ENCODE data around the gene SOS2. TPM values are rescaled to one million over a fixed set of nuclear protein-coding genes. Genes with fewer than 3 reads are reported as not detected.

SOS2 gene
- polyA plus RNA-seq (2013, experiment 1 of 2) = 10.6 TPM
- polyA plus RNA-seq (2013, experiment 2 of 2) = 10.1 TPM

GRCh38 chr14:50231475-50232275, at the start of gene SOS2:
TSS of gene SOS2 (minus strand) at chr14:50231578. CDS start at chr14:50231283, 295 bp downstream.
- no peak within 1 kb of the TSS for H2AK5ac ChIP-seq (ENCODE audit: low read depth, low read length)
- peak within 1 kb of the TSS; percentile 56 to 98 for H3K4me3 ChIP-seq (ENCODE audit: low read length in 2 of 2)
- H2BK15ac ChIP-seq (ENCODE audit: low read length) = peak within 1 kb of the TSS; percentile 81
- no peak within 1 kb of the TSS for H2BK120ac ChIP-seq (ENCODE audit: low read depth, low read length)
- peaks cover 2 to 4% of the 10 kb centered on the region in 2 donors for H3K4me1 ChIP-seq (ENCODE audit: control insufficient read depth in 2 of 2, insufficient read depth in 1 of 2, low read depth in 1 of 2, low read length in 2 of 2)
- peak within 1 kb of the TSS; percentile 12 for H4K91ac ChIP-seq (ENCODE audit: low read depth, low read length, poor library complexity)
- H3K27ac ChIP-seq (replicated peaks; ENCODE audit: low read length) = peak within 1 kb of the TSS; percentile 99
- no peak within 1 kb of the TSS for H4K8ac ChIP-seq (ENCODE audit: low read depth, low read length)
- H3K9me3 ChIP-seq (replicated peaks in 1 of 2; ENCODE audit: control insufficient read depth in 2 of 2, insufficient read depth in 1 of 2, low read depth in 1 of 2, low read length in 2 of 2) = peaks cover 0 to 13% of the 10 kb centered on the region in 2 donors
- H2BK5ac ChIP-seq (ENCODE audit: low read length) = peak within 1 kb of the TSS; percentile 97
- H2BK12ac ChIP-seq (ENCODE audit: low read length) = no peak within 1 kb of the TSS
- DNase-seq (ENCODE audit: low spot score) = peak; percentile 91
- H3K18ac ChIP-seq (ENCODE audit: low read length) = peak within 1 kb of the TSS; percentile 98
- peaks cover 2% of the 10 kb centered on the region for H3K79me1 ChIP-seq (ENCODE audit: low read depth, low read length)
- H3K27me3 ChIP-seq (ENCODE audit: control insufficient read depth in 3 of 3, insufficient read depth in 3 of 3, low read depth in 1 of 3, low read length in 3 of 3) = no peaks in the 10 kb centered on the region
- no CpG with 5 or more reads among the region's 90 CpGs for WGBS, 2 donors (ENCODE audit: extremely low coverage in 2 of 2, insufficient read length in 2 of 2, insufficient replicate concordance in 1 of 2)
- H3K23ac ChIP-seq (ENCODE audit: low read depth, low read length, poor library complexity) = peak within 1 kb of the TSS; percentile 100
- H3K36me3 ChIP-seq (replicated peaks in 1 of 2; ENCODE audit: control insufficient read depth in 2 of 2, insufficient read depth in 2 of 2, low read length in 2 of 2) = no peaks in the 10 kb centered on the region
- peak within 1 kb of the TSS; percentile 98 for H3K14ac ChIP-seq (ENCODE audit: low read length)
- peak within 1 kb of the TSS; percentile 96 for H2AFZ ChIP-seq (ENCODE audit: low read length)
- peak within 1 kb of the TSS; percentile 98 for H3K9ac ChIP-seq (ENCODE audit: low read depth, low read length, poor library complexity)
- H3K4ac ChIP-seq (ENCODE audit: low read length) = no peak within 1 kb of the TSS
- peak within 1 kb of the TSS; percentile 63 for H3K4me2 ChIP-seq (ENCODE audit: insufficient read depth, low read length, poor library complexity, severe bottlenecking)

- Histone ChIP-seq H2BK12ac (ENCODE audit: low read length) (no peak overlapping the region), H3K4me3 (ENCODE audit: low read length in 2 of 2) (no peak overlapping the region), H2AK5ac (ENCODE audit: low read depth, low read length) (no peak overlapping the region), H3K9ac (ENCODE audit: low read depth, low read length, poor library complexity) (no peak overlapping the region), H2BK15ac (ENCODE audit: low read length) (no peak overlapping the region), H4K91ac (ENCODE audit: low read depth, low read length, poor library complexity) (no peak overlapping the region), H3K79me1 (ENCODE audit: low read depth, low read length) (no peaks in the 10 kb centered on the region), H3K14ac (ENCODE audit: low read length) (no peak overlapping the region), H3K4me1 (ENCODE audit: control insufficient read depth in 2 of 2, insufficient read depth in 1 of 2, low read depth in 1 of 2, low read length in 2 of 2) (no peaks in the 10 kb centered on the region), H3K4ac (ENCODE audit: low read length) (no peak overlapping the region), H3K27ac (replicated peaks; ENCODE audit: low read length) (no peak overlapping the region), H3K23ac (ENCODE audit: low read depth, low read length, poor library complexity) (no peak overlapping the region), H3K18ac (ENCODE audit: low read length) (no peak overlapping the region), H4K8ac (ENCODE audit: low read depth, low read length) (no peak overlapping the region), H3K27me3 (ENCODE audit: control insufficient read depth in 3 of 3, insufficient read depth in 3 of 3, low read depth in 1 of 3, low read length in 3 of 3) (no peaks in the 10 kb centered on the region), H3K9me3 (replicated peaks in 1 of 2; ENCODE audit: control insufficient read depth in 2 of 2, insufficient read depth in 1 of 2, low read depth in 1 of 2, low read length in 2 of 2) (no peaks in the 10 kb centered on the region), H2AFZ (ENCODE audit: low read length) (no peak overlapping the region), H3K4me2 (ENCODE audit: insufficient read depth, low read length, poor library complexity, severe bottlenecking) (no peak overlapping the region), H3K36me3 (replicated peaks in 1 of 2; ENCODE audit: control insufficient read depth in 2 of 2, insufficient read depth in 2 of 2, low read length in 2 of 2) (peaks cover 0 to 31% of the 10 kb centered on the region in 2 donors), H2BK5ac (ENCODE audit: low read length) (no peak overlapping the region), H2BK120ac (ENCODE audit: low read depth, low read length) (no peak overlapping the region)
- DNase-seq (ENCODE audit: low spot score) = no peak
- no CpG with 5 or more reads among the region's 1 CpG for WGBS, 2 donors (ENCODE audit: extremely low coverage in 2 of 2, insufficient read length in 2 of 2, insufficient replicate concordance in 1 of 2)
Observed at GRCh38 chr14:50272498-50272897, 41.1 kb upstream of the SOS2 start.

- H2BK5ac ChIP-seq (ENCODE audit: low read length) = no peak overlapping the region
- no peak overlapping the region for H2AK5ac ChIP-seq (ENCODE audit: low read depth, low read length)
- no peak overlapping the region for H3K4me2 ChIP-seq (ENCODE audit: insufficient read depth, low read length, poor library complexity, severe bottlenecking)
- WGBS, 2 donors (ENCODE audit: extremely low coverage in 2 of 2, insufficient read length in 2 of 2, insufficient replicate concordance in 1 of 2) = no CpG with 5 or more reads among the region's 6 CpGs
- no peak overlapping the region for H4K91ac ChIP-seq (ENCODE audit: low read depth, low read length, poor library complexity)
- H3K18ac ChIP-seq (ENCODE audit: low read length) = no peak overlapping the region
- H3K27ac ChIP-seq (replicated peaks; ENCODE audit: low read length) = no peak overlapping the region
- H3K14ac ChIP-seq (ENCODE audit: low read length) = no peak overlapping the region
- H3K9me3 ChIP-seq (replicated peaks in 1 of 2; ENCODE audit: control insufficient read depth in 2 of 2, insufficient read depth in 1 of 2, low read depth in 1 of 2, low read length in 2 of 2) = no peaks in the 10 kb centered on the region
- H3K9ac ChIP-seq (ENCODE audit: low read depth, low read length, poor library complexity) = no peak overlapping the region
- H4K8ac ChIP-seq (ENCODE audit: low read depth, low read length) = no peak overlapping the region
- DNase-seq (ENCODE audit: low spot score) = no peak
- no peaks in the 10 kb centered on the region for H3K79me1 ChIP-seq (ENCODE audit: low read depth, low read length)
- peaks cover 0 to 35% of the 10 kb centered on the region in 2 donors for H3K36me3 ChIP-seq (replicated peaks in 1 of 2; ENCODE audit: control insufficient read depth in 2 of 2, insufficient read depth in 2 of 2, low read length in 2 of 2)
- H3K4me1 ChIP-seq (ENCODE audit: control insufficient read depth in 2 of 2, insufficient read depth in 1 of 2, low read depth in 1 of 2, low read length in 2 of 2) = no peaks in the 10 kb centered on the region
- no peak overlapping the region for H2BK120ac ChIP-seq (ENCODE audit: low read depth, low read length)
- no peak overlapping the region for H3K4me3 ChIP-seq (ENCODE audit: low read length in 2 of 2)
- no peak overlapping the region for H3K23ac ChIP-seq (ENCODE audit: low read depth, low read length, poor library complexity)
- no peak overlapping the region for H2BK12ac ChIP-seq (ENCODE audit: low read length)
- no peak overlapping the region for H3K4ac ChIP-seq (ENCODE audit: low read length)
- H2BK15ac ChIP-seq (ENCODE audit: low read length) = no peak overlapping the region
- no peak overlapping the region for H2AFZ ChIP-seq (ENCODE audit: low read length)
- no peaks in the 10 kb centered on the region for H3K27me3 ChIP-seq (ENCODE audit: control insufficient read depth in 3 of 3, insufficient read depth in 3 of 3, low read depth in 1 of 3, low read length in 3 of 3)
Observed at GRCh38 chr14:50270932-50271331, 39.6 kb upstream of the SOS2 start.

GRCh38 chr14:50265029-50265428, 33.7 kb upstream of the SOS2 start:
- Histone ChIP-seq H3K18ac (ENCODE audit: low read length) (no peak overlapping the region), H2BK120ac (ENCODE audit: low read depth, low read length) (no peak overlapping the region), H3K4me1 (ENCODE audit: control insufficient read depth in 2 of 2, insufficient read depth in 1 of 2, low read depth in 1 of 2, low read length in 2 of 2) (no peaks in the 10 kb centered on the region), H3K79me1 (ENCODE audit: low read depth, low read length) (no peaks in the 10 kb centered on the region), H2AK5ac (ENCODE audit: low read depth, low read length) (no peak overlapping the region), H2BK12ac (ENCODE audit: low read length) (no peak overlapping the region), H4K8ac (ENCODE audit: low read depth, low read length) (no peak overlapping the region), H2BK5ac (ENCODE audit: low read length) (no peak overlapping the region), H3K27me3 (ENCODE audit: control insufficient read depth in 3 of 3, insufficient read depth in 3 of 3, low read depth in 1 of 3, low read length in 3 of 3) (no peaks in the 10 kb centered on the region), H3K4me2 (ENCODE audit: insufficient read depth, low read length, poor library complexity, severe bottlenecking) (no peak overlapping the region), H3K9ac (ENCODE audit: low read depth, low read length, poor library complexity) (no peak overlapping the region), H3K4me3 (ENCODE audit: low read length in 2 of 2) (no peak overlapping the region), H3K36me3 (replicated peaks in 1 of 2; ENCODE audit: control insufficient read depth in 2 of 2, insufficient read depth in 2 of 2, low read length in 2 of 2) (peaks cover 5 to 45% of the 10 kb centered on the region in 2 donors), H4K91ac (ENCODE audit: low read depth, low read length, poor library complexity) (no peak overlapping the region), H2AFZ (ENCODE audit: low read length) (no peak overlapping the region), H2BK15ac (ENCODE audit: low read length) (no peak overlapping the region), H3K27ac (replicated peaks; ENCODE audit: low read length) (no peak overlapping the region), H3K14ac (ENCODE audit: low read length) (no peak overlapping the region), H3K4ac (ENCODE audit: low read length) (no peak overlapping the region), H3K9me3 (replicated peaks in 1 of 2; ENCODE audit: control insufficient read depth in 2 of 2, insufficient read depth in 1 of 2, low read depth in 1 of 2, low read length in 2 of 2) (no peaks in the 10 kb centered on the region), H3K23ac (ENCODE audit: low read depth, low read length, poor library complexity) (no peak overlapping the region)
- DNase-seq (ENCODE audit: low spot score) = no peak

Measured in neuronal stem cell (in vitro differentiated cells).